ENCODE results near the gene FUNDC2. TPM values are rescaled to one million over a fixed set of nuclear protein-coding genes. Genes with fewer than 3 reads are reported as not detected.

The FUNDC2 gene
- total RNA-seq, 2 experiments from 2014 or later = 37.2 to 37.4 TPM

DNA sequence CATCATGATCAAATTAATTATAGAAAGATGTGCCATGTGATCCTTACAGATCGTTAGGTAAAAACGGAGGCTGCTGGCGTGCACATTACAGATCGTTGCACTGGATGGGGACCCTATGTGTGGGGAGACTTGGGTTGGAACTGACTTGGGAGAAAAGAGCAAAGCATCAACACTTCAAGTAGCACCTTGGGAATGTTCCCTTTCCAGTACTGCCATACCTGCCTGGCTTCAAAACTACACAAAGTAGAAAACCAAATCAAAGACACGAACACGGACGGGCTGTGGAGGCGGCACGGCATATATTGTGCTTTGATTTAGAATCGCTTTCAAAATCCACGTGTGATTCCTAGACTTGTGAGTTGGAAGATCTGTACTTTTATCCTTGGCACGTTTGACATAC, 43.4 kb downstream of the FUNDC2 start:
- POLR2A ChIA-PET = no interaction called here
- peak in 2 of 14 experiments; percentile 12 to 24 for DNase-seq
- no peak overlapping the region for H3K27ac ChIP-seq (ENCODE audit: low read depth in 1 of 2, low read length in 2 of 2)

GRCh38 chrX:155070663-155070974, 44.0 kb downstream of the FUNDC2 start:
- ChIA-PET CTCF (no interaction called here), POLR2A (no interaction called here)
- Mint-ChIP-seq H3K27ac (peak overlapping the region; percentile 97), H3K4me1 (ENCODE audit: low read depth) (peaks cover 59% of the 10 kb centered on the region), H3K36me3 (ENCODE audit: low read depth) (peaks cover 38% of the 10 kb centered on the region), H3K4me3 (peak overlapping the region; percentile 89), H3K9me3 (no peaks in the 10 kb centered on the region), H3K27me3 (no peaks in the 10 kb centered on the region)
- TF ChIP-seq, protein P1, sequence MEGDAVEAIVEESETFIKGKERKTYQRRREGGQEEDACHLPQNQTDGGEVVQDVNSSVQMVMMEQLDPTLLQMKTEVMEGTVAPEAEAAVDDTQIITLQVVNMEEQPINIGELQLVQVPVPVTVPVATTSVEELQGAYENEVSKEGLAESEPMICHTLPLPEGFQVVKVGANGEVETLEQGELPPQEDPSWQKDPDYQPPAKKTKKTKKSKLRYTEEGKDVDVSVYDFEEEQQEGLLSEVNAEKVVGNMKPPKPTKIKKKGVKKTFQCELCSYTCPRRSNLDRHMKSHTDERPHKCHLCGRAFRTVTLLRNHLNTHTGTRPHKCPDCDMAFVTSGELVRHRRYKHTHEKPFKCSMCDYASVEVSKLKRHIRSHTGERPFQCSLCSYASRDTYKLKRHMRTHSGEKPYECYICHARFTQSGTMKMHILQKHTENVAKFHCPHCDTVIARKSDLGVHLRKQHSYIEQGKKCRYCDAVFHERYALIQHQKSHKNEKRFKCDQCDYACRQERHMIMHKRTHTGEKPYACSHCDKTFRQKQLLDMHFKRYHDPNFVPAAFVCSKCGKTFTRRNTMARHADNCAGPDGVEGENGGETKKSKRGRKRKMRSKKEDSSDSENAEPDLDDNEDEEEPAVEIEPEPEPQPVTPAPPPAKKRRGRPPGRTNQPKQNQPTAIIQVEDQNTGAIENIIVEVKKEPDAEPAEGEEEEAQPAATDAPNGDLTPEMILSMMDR (IDR thresholded peaks at IDR 0.05) = no peak
- no peaks in the 10 kb centered on the region for H3K27me3 ChIP-seq (ENCODE audit: control insufficient read depth in 1 of 2, insufficient read depth in 2 of 2, low read length in 2 of 2)
- H3K4me3 ChIP-seq (ENCODE audit: low read length) = peak overlapping the region; percentile 83
- no peaks in the 10 kb centered on the region for H3K9me3 ChIP-seq (ENCODE audit: control insufficient read depth in 1 of 2, insufficient read depth in 1 of 2, low read length in 2 of 2)
- H3K27ac ChIP-seq (ENCODE audit: low read depth in 1 of 2, low read length in 2 of 2) = peak overlapping the region; percentile 41 to 84
- ATAC-seq (ENCODE audit: poor library complexity) (no peak), DNase-seq (no peak)
- intact Hi-C loops (cut with DNase I, micrococcal nuclease) = loop anchor here (2.0 to 5.0 kb wide), 2 partner anchors 44 to 268 kb away; partner anchors contain the start of gene FUNDC2 (in 1 of the 2)
- peaks cover 15% of the 10 kb centered on the region for H3K4me1 ChIP-seq (ENCODE audit: insufficient read depth, low read length)
- peaks cover 12% of the 10 kb centered on the region for H3K36me3 ChIP-seq (ENCODE audit: insufficient read depth, low read length)

More for the DNA sequence above, 43.4 kb downstream of the FUNDC2 start:
- Histone ChIP-seq H3K27me3 (ENCODE audit: control insufficient read depth in 1 of 2, insufficient read depth in 2 of 2, low read length in 2 of 2) (no peaks in the 10 kb centered on the region), H3K4me3 (ENCODE audit: low read length) (peak overlapping the region; percentile 83), H3K4me1 (ENCODE audit: insufficient read depth, low read length) (peaks cover 15% of the 10 kb centered on the region), H3K9me3 (ENCODE audit: control insufficient read depth in 1 of 2, insufficient read depth in 1 of 2, low read length in 2 of 2) (no peaks in the 10 kb centered on the region), H3K36me3 (ENCODE audit: insufficient read depth, low read length) (peaks cover 12% of the 10 kb centered on the region)
- H3K4me1 Mint-ChIP-seq (ENCODE audit: low read depth) = peaks cover 53% of the 10 kb centered on the region
- no peaks in the 10 kb centered on the region for H3K9me3 Mint-ChIP-seq
- H3K27ac Mint-ChIP-seq = peak overlapping the region; percentile 97
- CTCF ChIA-PET = no interaction called here
- no peak for ATAC-seq (ENCODE audit: poor library complexity)
- H3K4me3 Mint-ChIP-seq = peak overlapping the region; percentile 89
- intact Hi-C loops (cut with DNase I, micrococcal nuclease) = loop anchor here (2.0 to 5.0 kb wide), 2 partner anchors 43 to 268 kb away; partner anchors contain the start of gene FUNDC2 (in 1 of the 2)
- TF ChIP-seq, protein P1 (IDR thresholded peaks at IDR 0.05) = no peak
- H3K36me3 Mint-ChIP-seq (ENCODE audit: low read depth) = peaks cover 32% of the 10 kb centered on the region
- no peaks in the 10 kb centered on the region for H3K27me3 Mint-ChIP-seq

DNA sequence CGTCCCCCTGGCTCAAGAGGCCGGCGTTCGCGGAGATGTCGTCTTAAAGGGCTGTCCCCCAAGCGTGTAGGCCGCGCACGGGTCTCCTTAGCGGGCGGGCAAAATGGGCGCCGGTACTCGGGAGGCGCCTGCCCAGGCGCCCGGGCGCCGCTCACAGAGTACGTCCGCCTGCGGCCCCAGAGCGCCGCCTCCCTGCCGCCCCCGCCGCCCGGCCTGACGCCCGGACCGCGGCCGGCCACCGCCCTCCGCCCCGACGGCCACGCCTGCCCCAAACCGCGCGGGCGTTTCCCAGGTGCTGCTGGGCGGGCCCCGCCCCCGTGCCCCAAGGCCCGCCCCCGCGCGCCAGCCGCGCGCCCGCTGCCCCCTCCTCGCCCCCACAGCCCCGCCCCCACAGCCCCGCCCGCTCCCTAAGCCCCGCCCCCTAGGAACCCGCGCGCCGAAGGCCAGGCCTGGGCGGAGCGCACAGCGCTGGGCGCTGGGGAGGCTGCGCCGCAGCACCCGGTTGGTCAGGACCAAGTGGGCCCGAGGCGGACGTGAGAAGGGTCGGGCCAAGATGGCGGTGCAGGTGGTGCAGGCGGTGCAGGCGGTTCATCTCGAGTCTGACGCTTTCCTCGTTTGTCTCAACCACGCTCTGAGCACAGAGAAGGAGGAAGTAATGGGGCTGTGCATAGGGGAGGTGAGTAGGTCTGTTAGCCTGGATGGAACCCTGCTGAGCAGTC, 44.5 kb downstream of the FUNDC2 start, which contains the start of the genes BRCC3, CMC4 and MTCP1:
Gene BRCC3, plus strand, starts transcription at position 534 of the 719 bp plus-strand sequence. Its CDS starts 20 bp downstream, at position 554.
Gene CMC4, minus strand, starts transcription at position 162 of the 719 bp plus-strand sequence. CDS start 7,113 bp downstream, outside the sequence.
Gene MTCP1, minus strand, starts transcription at position 162 of the 719 bp plus-strand sequence. CDS start 5,126 bp downstream, outside the sequence.
- intact Hi-C loops (cut with DNase I, micrococcal nuclease) = loop anchor here (1.0 to 5.0 kb wide), 3 partner anchors 44 to 269 kb away; partner anchors contain the start of gene FUNDC2 (in 1 of the 2)

More for the DNA sequence above, 44.5 kb downstream of the FUNDC2 start, which contains the start of the genes BRCC3, CMC4 and MTCP1:
- Mint-ChIP-seq H3K9me3 (no peaks in the 10 kb centered on the region), H3K27me3 (no peaks in the 10 kb centered on the region), H3K27ac (peak within 1 kb of the TSS; percentile 97), H3K4me3 (peak within 1 kb of the TSS; percentile 89), H3K4me1 (ENCODE audit: low read depth) (peaks cover 60% of the 10 kb centered on the region), H3K36me3 (ENCODE audit: low read depth) (peaks cover 43% of the 10 kb centered on the region)
- TF ChIP-seq, protein P1 (IDR thresholded peaks at IDR 0.05) = no peak
- Histone ChIP-seq H3K36me3 (ENCODE audit: insufficient read depth, low read length) (peaks cover 18% of the 10 kb centered on the region), H3K9me3 (ENCODE audit: control insufficient read depth in 1 of 2, insufficient read depth in 1 of 2, low read length in 2 of 2) (no peaks in the 10 kb centered on the region), H3K27ac (ENCODE audit: low read depth in 1 of 2, low read length in 2 of 2) (peak within 1 kb of the TSS; percentile 83 to 84), H3K4me1 (ENCODE audit: insufficient read depth, low read length) (peaks cover 15% of the 10 kb centered on the region), H3K4me3 (ENCODE audit: low read length) (peak within 1 kb of the TSS; percentile 83), H3K27me3 (ENCODE audit: control insufficient read depth in 1 of 2, insufficient read depth in 2 of 2, low read length in 2 of 2) (no peaks in the 10 kb centered on the region)
- DNase-seq = peak; percentile 49 to 89 (median 70)
- CTCF ChIA-PET = no interaction called here
- ATAC-seq (ENCODE audit: poor library complexity) = peak; percentile 77
- POLR2A ChIA-PET = interaction anchor here (1.5 kb wide), 1 partner anchor 44 kb away, joined by 7 read pairs; the partner anchor contains the start of gene FUNDC2

All from CD4-positive, alpha-beta T cell (primary cell).